ENCODE results near the gene CNPY1. TPM values are rescaled to one million over a fixed set of nuclear protein-coding genes. Genes with fewer than 3 reads are reported as not detected.

The CNPY1 gene
- polyA plus RNA-seq, 2 of the 4 experiments (the other 2 are of a cell fraction) = not detected

DNA sequence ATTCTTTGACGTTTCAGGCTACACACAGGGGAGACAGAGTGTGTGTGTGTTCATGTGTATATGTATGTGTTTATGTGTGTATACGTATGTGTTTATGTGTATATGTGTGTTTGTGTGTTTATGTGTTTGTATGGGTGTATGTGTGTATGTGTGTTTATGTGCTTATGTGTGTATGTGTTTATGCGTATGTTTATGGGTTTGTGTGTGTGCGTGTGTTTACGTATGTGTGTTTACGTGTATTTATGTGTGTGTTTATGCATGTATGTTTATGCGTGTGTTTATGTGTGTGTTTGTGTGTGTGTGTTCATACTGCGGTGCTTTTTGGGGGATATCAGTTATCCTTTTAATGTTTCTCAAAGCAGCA lies 39.2 kb upstream of the CNPY1 start:
- ATAC-seq (no peak), FAIRE-seq (peak; percentile 43), DNase-seq (ENCODE audit: low read depth in 1 of 2, low spot score in 1 of 2) (no peak)
- Histone ChIP-seq H3K9me3 (no peaks in the 10 kb centered on the region), H3K4me3 (no peak overlapping the region), H3K4me1 (peaks cover 3% of the 10 kb centered on the region; the same call in 1 of the 3 replicates), H3K27ac (no peak overlapping the region), H3K4me2 (no peak overlapping the region)
- CTCF ChIA-PET = interaction anchor here (1.2 to 2.8 kb wide), 5 partner anchors 8 to 153 kb away, joined by 3 to 19 read pairs (median 6); no protein-coding TSS in a partner anchor
- POLR2A ChIA-PET = no interaction called here
- TF ChIP-seq, protein P1, sequence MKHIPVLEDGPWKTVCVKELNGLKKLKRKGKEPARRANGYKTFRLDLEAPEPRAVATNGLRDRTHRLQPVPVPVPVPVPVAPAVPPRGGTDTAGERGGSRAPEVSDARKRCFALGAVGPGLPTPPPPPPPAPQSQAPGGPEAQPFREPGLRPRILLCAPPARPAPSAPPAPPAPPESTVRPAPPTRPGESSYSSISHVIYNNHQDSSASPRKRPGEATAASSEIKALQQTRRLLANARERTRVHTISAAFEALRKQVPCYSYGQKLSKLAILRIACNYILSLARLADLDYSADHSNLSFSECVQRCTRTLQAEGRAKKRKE (CRISPR knock-in tag; IDR thresholded peaks at IDR 0.05; ENCODE audit: low read depth) = no peak
- TF ChIP-seq HOXA7 (CRISPR knock-in tag; IDR thresholded peaks at IDR 0.05) (no peak), JUN (IDR thresholded peaks at IDR 0.05) (no peak), GATA3 (IDR thresholded peaks at IDR 0.05; ENCODE audit: borderline replicate concordance) (no peak)
- WGBS (ENCODE audit: missing lambda C conversion rate) = 78% methylated on average over 8 of the region's 8 CpGs

DNA sequence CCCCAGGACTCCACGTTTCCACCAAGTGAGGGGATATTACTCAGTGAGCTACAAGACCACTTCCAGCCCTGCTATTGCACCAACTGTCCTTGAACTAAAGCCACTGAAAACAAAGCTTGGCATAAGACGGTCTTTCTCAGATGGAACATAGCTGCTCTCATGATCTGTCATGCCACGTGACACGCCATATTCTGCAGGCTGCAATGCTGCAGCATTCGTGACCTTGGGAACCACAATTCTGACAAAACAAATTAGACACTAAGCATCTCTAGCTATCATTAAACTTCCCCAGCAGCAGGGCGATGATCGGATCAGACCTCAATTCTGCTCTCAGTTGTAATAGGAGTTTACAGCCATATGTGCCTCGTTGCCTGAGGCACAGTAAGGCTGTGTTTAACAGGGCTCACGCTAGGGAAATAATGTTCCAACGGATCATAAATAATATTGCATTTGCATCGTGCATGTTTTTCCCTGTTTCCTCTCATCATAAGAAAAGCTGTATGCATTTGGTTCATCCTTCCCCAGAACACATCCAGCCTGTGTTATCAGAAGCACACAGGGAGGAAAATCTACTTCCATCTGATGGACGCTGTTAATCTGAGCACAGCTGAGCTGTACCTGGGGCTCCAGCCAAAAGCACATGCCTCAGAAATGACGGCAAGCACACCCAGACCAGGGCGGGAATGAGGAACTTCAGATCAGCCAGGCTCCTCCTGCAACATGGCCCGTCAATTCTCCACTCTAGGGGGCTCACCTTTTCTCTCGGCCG lies 38.6 kb upstream of the CNPY1 start:
- Histone ChIP-seq H3K4me1 (no peaks in the 10 kb centered on the region), H3K27ac (no peak overlapping the region), H3K4me2 (no peak overlapping the region), H3K4me3 (no peak overlapping the region), H3K9me3 (no peaks in the 10 kb centered on the region)
- TF ChIP-seq, protein P2, sequence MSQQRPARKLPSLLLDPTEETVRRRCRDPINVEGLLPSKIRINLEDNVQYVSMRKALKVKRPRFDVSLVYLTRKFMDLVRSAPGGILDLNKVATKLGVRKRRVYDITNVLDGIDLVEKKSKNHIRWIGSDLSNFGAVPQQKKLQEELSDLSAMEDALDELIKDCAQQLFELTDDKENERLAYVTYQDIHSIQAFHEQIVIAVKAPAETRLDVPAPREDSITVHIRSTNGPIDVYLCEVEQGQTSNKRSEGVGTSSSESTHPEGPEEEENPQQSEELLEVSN (IDR thresholded peaks at IDR 0.05; ENCODE audit: borderline replicate concordance, low read depth) = no peak
- TF ChIP-seq, protein P3, sequence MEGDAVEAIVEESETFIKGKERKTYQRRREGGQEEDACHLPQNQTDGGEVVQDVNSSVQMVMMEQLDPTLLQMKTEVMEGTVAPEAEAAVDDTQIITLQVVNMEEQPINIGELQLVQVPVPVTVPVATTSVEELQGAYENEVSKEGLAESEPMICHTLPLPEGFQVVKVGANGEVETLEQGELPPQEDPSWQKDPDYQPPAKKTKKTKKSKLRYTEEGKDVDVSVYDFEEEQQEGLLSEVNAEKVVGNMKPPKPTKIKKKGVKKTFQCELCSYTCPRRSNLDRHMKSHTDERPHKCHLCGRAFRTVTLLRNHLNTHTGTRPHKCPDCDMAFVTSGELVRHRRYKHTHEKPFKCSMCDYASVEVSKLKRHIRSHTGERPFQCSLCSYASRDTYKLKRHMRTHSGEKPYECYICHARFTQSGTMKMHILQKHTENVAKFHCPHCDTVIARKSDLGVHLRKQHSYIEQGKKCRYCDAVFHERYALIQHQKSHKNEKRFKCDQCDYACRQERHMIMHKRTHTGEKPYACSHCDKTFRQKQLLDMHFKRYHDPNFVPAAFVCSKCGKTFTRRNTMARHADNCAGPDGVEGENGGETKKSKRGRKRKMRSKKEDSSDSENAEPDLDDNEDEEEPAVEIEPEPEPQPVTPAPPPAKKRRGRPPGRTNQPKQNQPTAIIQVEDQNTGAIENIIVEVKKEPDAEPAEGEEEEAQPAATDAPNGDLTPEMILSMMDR (IDR thresholded peaks at IDR 0.05) = no peak
- no peak for DNase-seq (ENCODE audit: low read depth in 1 of 2, low spot score in 1 of 2)
- CTCF ChIA-PET = interaction anchor here (1.2 to 2.8 kb wide), 5 partner anchors 9 to 153 kb away, joined by 3 to 19 read pairs (median 6); no protein-coding TSS in a partner anchor
- no peak for FAIRE-seq
- WGBS (ENCODE audit: missing lambda C conversion rate) = 48% methylated on average over 16 of the region's 17 CpGs
- POLR2A ChIA-PET = no interaction called here
- peak in 1 of 2 experiments; percentile 31; a peak in 1 of 6 replicates for ATAC-seq

DNA sequence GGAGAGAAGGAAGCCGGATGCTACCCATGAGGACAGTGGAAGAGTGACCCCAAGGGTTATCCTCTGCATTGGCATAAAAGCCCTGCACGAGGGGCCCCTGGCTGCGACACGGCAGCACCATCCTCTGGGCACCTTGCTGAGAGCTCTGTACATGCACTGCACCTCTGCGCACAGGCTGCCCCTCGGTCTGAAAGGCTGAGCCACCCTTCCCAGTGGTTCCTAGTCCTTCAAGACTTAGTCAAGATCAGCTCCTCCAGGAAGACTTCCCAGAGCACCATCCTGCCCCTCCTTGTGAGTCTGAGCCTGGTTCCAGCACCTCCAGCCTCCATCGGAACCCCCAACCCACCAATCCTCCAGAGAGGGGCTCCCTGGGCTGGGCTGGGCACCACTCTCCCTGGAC lies 37.9 kb upstream of the CNPY1 start:
- FAIRE-seq = no peak
- 53% methylated on average over 7 of the region's 7 CpGs for whole genome bisulfite sequencing (ENCODE audit: missing lambda C conversion rate)
- CTCF ChIA-PET = interaction anchor here (2.0 to 2.8 kb wide), 3 partner anchors 10 to 15 kb away, joined by 6 to 19 read pairs (median 6); no protein-coding TSS in a partner anchor
- no peak overlapping the region for H3K4me2 ChIP-seq
- POLR2A ChIA-PET = no interaction called here
- H3K9me3 ChIP-seq = no peaks in the 10 kb centered on the region
- no peak overlapping the region for H3K4me3 ChIP-seq
- no peak overlapping the region for H3K27ac ChIP-seq
- TF ChIP-seq PHF8 (IDR thresholded peaks at IDR 0.05; ENCODE audit: borderline replicate concordance, low read depth) (no peak), FOSL2 (IDR thresholded peaks at IDR 0.05) (no peak), FOSL2 (CRISPR knock-in tag; IDR thresholded peaks at IDR 0.05) (no peak), HEYL (CRISPR knock-in tag; IDR thresholded peaks at IDR 0.05) (no peak), JUNB (IDR thresholded peaks at IDR 0.05) (no peak), FOSB (CRISPR knock-in tag; IDR thresholded peaks at IDR 0.05) (no peak), EHMT2 (IDR thresholded peaks at IDR 0.05; ENCODE audit: low read depth) (no peak), FOXS1 (CRISPR knock-in tag; IDR thresholded peaks at IDR 0.05) (no peak), POLR2A (IDR thresholded peaks at IDR 0.05; ENCODE audit: low read length) (no peak), POLR2AphosphoS2 (conservative IDR thresholded peaks at IDR 0.05; ENCODE audit: low read length) (no peak), HOXA7 (CRISPR knock-in tag; IDR thresholded peaks at IDR 0.05) (no peak), NPAS2 (CRISPR knock-in tag; IDR thresholded peaks at IDR 0.05; ENCODE audit: borderline replicate concordance) (no peak), EHF (CRISPR knock-in tag; IDR thresholded peaks at IDR 0.05) (no peak), HDAC2 (IDR thresholded peaks at IDR 0.05) (no peak)
- TF ChIP-seq, protein P4, sequence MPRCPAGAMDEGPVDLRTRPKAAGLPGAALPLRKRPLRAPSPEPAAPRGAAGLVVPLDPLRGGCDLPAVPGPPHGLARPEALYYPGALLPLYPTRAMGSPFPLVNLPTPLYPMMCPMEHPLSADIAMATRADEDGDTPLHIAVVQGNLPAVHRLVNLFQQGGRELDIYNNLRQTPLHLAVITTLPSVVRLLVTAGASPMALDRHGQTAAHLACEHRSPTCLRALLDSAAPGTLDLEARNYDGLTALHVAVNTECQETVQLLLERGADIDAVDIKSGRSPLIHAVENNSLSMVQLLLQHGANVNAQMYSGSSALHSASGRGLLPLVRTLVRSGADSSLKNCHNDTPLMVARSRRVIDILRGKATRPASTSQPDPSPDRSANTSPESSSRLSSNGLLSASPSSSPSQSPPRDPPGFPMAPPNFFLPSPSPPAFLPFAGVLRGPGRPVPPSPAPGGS (IDR thresholded peaks at IDR 0.05) = no peak
- TF ChIP-seq, protein P5, sequence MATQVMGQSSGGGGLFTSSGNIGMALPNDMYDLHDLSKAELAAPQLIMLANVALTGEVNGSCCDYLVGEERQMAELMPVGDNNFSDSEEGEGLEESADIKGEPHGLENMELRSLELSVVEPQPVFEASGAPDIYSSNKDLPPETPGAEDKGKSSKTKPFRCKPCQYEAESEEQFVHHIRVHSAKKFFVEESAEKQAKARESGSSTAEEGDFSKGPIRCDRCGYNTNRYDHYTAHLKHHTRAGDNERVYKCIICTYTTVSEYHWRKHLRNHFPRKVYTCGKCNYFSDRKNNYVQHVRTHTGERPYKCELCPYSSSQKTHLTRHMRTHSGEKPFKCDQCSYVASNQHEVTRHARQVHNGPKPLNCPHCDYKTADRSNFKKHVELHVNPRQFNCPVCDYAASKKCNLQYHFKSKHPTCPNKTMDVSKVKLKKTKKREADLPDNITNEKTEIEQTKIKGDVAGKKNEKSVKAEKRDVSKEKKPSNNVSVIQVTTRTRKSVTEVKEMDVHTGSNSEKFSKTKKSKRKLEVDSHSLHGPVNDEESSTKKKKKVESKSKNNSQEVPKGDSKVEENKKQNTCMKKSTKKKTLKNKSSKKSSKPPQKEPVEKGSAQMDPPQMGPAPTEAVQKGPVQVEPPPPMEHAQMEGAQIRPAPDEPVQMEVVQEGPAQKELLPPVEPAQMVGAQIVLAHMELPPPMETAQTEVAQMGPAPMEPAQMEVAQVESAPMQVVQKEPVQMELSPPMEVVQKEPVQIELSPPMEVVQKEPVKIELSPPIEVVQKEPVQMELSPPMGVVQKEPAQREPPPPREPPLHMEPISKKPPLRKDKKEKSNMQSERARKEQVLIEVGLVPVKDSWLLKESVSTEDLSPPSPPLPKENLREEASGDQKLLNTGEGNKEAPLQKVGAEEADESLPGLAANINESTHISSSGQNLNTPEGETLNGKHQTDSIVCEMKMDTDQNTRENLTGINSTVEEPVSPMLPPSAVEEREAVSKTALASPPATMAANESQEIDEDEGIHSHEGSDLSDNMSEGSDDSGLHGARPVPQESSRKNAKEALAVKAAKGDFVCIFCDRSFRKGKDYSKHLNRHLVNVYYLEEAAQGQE (IDR thresholded peaks at IDR 0.05) = no peak
- TF ChIP-seq, protein P6, sequence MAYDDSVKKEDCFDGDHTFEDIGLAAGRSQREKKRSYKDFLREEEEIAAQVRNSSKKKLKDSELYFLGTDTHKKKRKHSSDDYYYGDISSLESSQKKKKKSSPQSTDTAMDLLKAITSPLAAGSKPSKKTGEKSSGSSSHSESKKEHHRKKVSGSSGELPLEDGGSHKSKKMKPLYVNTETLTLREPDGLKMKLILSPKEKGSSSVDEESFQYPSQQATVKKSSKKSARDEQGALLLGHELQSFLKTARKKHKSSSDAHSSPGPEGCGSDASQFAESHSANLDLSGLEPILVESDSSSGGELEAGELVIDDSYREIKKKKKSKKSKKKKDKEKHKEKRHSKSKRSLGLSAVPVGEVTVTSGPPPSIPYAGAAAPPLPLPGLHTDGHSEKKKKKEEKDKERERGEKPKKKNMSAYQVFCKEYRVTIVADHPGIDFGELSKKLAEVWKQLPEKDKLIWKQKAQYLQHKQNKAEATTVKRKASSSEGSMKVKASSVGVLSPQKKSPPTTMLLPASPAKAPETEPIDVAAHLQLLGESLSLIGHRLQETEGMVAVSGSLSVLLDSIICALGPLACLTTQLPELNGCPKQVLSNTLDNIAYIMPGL (CRISPR knock-in tag; IDR thresholded peaks at IDR 0.05; ENCODE audit: borderline replicate concordance) = no peak
- H3K4me1 ChIP-seq = no peaks in the 10 kb centered on the region
- no peak for ATAC-seq
- DNase-seq (ENCODE audit: low read depth in 1 of 2, low spot score in 1 of 2) = no peak
